ENCODE measurements around the gene TACC2. TPM values are rescaled to one million over a fixed set of nuclear protein-coding genes. Genes with fewer than 3 reads are reported as not detected.

Gene TACC2
- total and polyA plus RNA-seq, 2 donors (not counting 1 experiment from before 2014, with no cell fraction given): not detected

DNA sequence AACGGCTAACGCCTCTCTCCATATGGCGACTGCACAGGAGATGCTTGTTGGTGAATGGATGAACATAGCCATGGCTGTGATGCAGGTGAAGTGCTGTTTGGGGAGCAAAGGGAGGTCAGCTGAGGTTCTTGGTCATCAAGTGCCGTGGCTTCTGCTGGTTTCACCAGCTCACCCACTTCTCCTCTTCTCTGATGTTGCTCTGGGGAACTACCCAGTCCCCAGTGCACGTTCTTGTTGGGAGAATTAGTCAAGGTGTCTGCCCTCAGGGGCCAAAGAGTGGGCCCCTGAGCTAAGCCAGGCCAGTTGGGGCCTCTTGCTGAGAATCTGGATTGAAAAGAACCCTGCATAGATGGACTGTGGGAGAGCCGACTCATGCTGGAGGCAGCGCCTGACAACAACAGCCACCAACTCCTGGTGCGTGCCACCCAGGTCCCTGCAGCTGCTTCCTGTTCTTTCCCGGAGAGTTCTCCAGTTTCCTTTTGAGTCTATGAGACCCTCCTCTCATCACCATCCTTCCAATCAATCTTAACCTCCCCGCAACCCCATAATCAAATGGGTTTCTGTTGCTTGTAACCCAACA, 285.1 kb downstream of the TACC2 start:
- no peak overlapping the region for H3K4me3 Mint-ChIP-seq

DNA sequence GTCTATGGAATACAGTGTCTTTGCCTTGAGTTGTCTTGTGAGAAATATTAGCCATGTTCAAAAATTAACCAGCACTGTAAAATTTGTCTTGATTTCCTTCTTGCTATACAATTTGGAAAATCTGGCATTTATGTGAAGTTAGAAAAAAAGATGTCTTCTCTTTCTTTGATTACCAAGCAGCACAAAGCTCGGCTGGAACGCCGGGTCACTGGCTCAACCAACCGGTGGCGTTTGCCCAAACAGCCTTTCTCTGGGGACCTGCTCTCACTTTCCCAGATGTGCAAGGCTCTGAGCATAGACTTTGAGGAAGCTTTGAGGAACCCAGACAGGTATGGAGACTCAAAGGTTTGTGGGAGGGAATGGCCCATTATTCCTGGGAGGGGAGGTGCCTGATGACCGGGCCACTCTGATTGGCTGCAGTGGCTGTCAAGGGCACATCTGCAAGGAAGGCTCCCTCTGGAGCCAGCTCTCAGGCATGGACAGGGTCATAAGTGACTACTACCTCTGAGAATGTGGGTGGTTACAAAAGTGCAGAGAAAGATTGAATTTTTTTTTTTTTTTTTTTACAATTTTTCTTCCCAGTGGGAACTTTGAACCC, 287.7 kb downstream of the TACC2 start:
- H3K4me3 Mint-ChIP-seq: no peak overlapping the region
- H3K9me3 Mint-ChIP-seq (ENCODE audit: insufficient read depth): no peaks in the 10 kb centered on the region
- Histone ChIP-seq H3K27me3 (replicated peaks in 1 of 4; ENCODE audit: control extremely low read depth in 1 of 4, control insufficient read depth in 3 of 4, insufficient read depth in 4 of 4, low read length in 3 of 4) (peaks cover 0 to 4% (median 0%) of the 10 kb centered on the region in 4 experiments), H2AFZ (ENCODE audit: insufficient read depth, low read depth, low read length, poor library complexity, severe bottlenecking) (no peak overlapping the region), H3K36me3 (replicated peaks in 1 of 2; ENCODE audit: control extremely low read depth in 1 of 2, control insufficient read depth in 1 of 2, extremely low read depth in 1 of 2, insufficient read depth in 2 of 2, low read length in 1 of 2) (no peaks in the 10 kb centered on the region), H3K9me3 (ENCODE audit: control extremely low read depth in 1 of 3, control insufficient read depth in 2 of 3, insufficient read depth in 1 of 3, low read length in 2 of 3) (no peaks in the 10 kb centered on the region), H3K4me2 (replicated peaks; ENCODE audit: low read depth, low read length, poor library complexity, severe bottlenecking) (no peak overlapping the region), H3K27ac (ENCODE audit: low read length in 2 of 2) (no peak overlapping the region), H3K79me2 (ENCODE audit: control insufficient read depth, insufficient read depth, low read length) (no peaks in the 10 kb centered on the region), H3K4me1 (ENCODE audit: control insufficient read depth in 2 of 2, insufficient read depth in 2 of 2, low read length in 2 of 2) (no peaks in the 10 kb centered on the region), H3K9ac (ENCODE audit: low read length) (no peak overlapping the region), H3K4me3 (ENCODE audit: control extremely low read depth in 1 of 5, extremely low read depth in 1 of 5, insufficient read depth in 1 of 5, low read depth in 2 of 5, low read length in 4 of 5) (no peak overlapping the region), H4K20me1 (ENCODE audit: control insufficient read depth, insufficient read depth, low read length, poor library complexity, severe bottlenecking) (no peaks in the 10 kb centered on the region)
- no peak for ATAC-seq (ENCODE audit: low read depth)
- H3K27me3 Mint-ChIP-seq: peaks cover 24% of the 10 kb centered on the region
- POLR2A ChIA-PET: no interaction called here
- 99% methylated on average over 5 of the region's 6 CpGs for WGBS (ENCODE audit: insufficient coverage)
- H3K4me1 Mint-ChIP-seq: no peaks in the 10 kb centered on the region
- no peak overlapping the region for H3K27ac Mint-ChIP-seq
- intact Hi-C loops (cut with micrococcal nuclease): no loop called here
- no peak for DNase-seq
- CTCF ChIA-PET: no interaction called here
- no peak for TF ChIP-seq EZH2 (IDR thresholded peaks at IDR 0.05; ENCODE audit: borderline replicate concordance, insufficient read depth, low read depth, low read length, poor library complexity, severe bottlenecking)
- TF ChIP-seq, protein P1, sequence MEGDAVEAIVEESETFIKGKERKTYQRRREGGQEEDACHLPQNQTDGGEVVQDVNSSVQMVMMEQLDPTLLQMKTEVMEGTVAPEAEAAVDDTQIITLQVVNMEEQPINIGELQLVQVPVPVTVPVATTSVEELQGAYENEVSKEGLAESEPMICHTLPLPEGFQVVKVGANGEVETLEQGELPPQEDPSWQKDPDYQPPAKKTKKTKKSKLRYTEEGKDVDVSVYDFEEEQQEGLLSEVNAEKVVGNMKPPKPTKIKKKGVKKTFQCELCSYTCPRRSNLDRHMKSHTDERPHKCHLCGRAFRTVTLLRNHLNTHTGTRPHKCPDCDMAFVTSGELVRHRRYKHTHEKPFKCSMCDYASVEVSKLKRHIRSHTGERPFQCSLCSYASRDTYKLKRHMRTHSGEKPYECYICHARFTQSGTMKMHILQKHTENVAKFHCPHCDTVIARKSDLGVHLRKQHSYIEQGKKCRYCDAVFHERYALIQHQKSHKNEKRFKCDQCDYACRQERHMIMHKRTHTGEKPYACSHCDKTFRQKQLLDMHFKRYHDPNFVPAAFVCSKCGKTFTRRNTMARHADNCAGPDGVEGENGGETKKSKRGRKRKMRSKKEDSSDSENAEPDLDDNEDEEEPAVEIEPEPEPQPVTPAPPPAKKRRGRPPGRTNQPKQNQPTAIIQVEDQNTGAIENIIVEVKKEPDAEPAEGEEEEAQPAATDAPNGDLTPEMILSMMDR (IDR thresholded peaks at IDR 0.05): no peak

More for the DNA sequence above, 285.1 kb downstream of the TACC2 start:
- Mint-ChIP-seq H3K27ac (no peak overlapping the region), H3K27me3 (peaks cover 12% of the 10 kb centered on the region), H3K9me3 (ENCODE audit: insufficient read depth) (no peaks in the 10 kb centered on the region), H3K4me1 (no peaks in the 10 kb centered on the region)
- Histone ChIP-seq H3K27ac (ENCODE audit: low read length in 2 of 2) (no peak overlapping the region), H2AFZ (ENCODE audit: insufficient read depth, low read depth, low read length, poor library complexity, severe bottlenecking) (no peak overlapping the region), H3K9ac (ENCODE audit: low read length) (no peak overlapping the region), H3K4me1 (ENCODE audit: control insufficient read depth in 2 of 2, insufficient read depth in 2 of 2, low read length in 2 of 2) (no peaks in the 10 kb centered on the region), H3K4me2 (replicated peaks; ENCODE audit: low read depth, low read length, poor library complexity, severe bottlenecking) (no peak overlapping the region), H3K4me3 (ENCODE audit: control extremely low read depth in 1 of 5, extremely low read depth in 1 of 5, insufficient read depth in 1 of 5, low read depth in 2 of 5, low read length in 4 of 5) (no peak overlapping the region), H3K9me3 (ENCODE audit: control extremely low read depth in 1 of 3, control insufficient read depth in 2 of 3, insufficient read depth in 1 of 3, low read length in 2 of 3) (no peaks in the 10 kb centered on the region), H3K36me3 (replicated peaks in 1 of 2; ENCODE audit: control extremely low read depth in 1 of 2, control insufficient read depth in 1 of 2, extremely low read depth in 1 of 2, insufficient read depth in 2 of 2, low read length in 1 of 2) (no peaks in the 10 kb centered on the region), H4K20me1 (ENCODE audit: control insufficient read depth, insufficient read depth, low read length, poor library complexity, severe bottlenecking) (no peaks in the 10 kb centered on the region), H3K27me3 (replicated peaks in 1 of 4; ENCODE audit: control extremely low read depth in 1 of 4, control insufficient read depth in 3 of 4, insufficient read depth in 4 of 4, low read length in 3 of 4) (no peaks in the 10 kb centered on the region), H3K79me2 (ENCODE audit: control insufficient read depth, insufficient read depth, low read length) (no peaks in the 10 kb centered on the region)
- ChIA-PET CTCF (no interaction called here), POLR2A (no interaction called here)
- ATAC-seq (ENCODE audit: low read depth): no peak
- WGBS (ENCODE audit: insufficient coverage): 75% methylated on average over 8 of the region's 10 CpGs
- no peak for DNase-seq
- TF ChIP-seq, protein P1 (IDR thresholded peaks at IDR 0.05): no peak
- TF ChIP-seq EZH2 (IDR thresholded peaks at IDR 0.05; ENCODE audit: borderline replicate concordance, insufficient read depth, low read depth, low read length, poor library complexity, severe bottlenecking): no peak
- intact Hi-C loops (cut with micrococcal nuclease): no loop called here

All from B cell (primary cell).